ENCODE data around the gene RFTN1. TPM values are rescaled to one million over a fixed set of nuclear protein-coding genes. Genes with fewer than 3 reads are reported as not detected.

Gene RFTN1
- total and polyA plus RNA-seq, 2 donors (not counting 3 experiments of a cell fraction or from before 2014, with no cell fraction given) = 40.3 to 43.3 TPM

GRCh38 chr3:16546186-16547010 is 32.9 kb upstream of the RFTN1 start:
- intact Hi-C loops (cut with micrococcal nuclease) = no loop called here
- Histone ChIP-seq H3K79me2 (ENCODE audit: control insufficient read depth, insufficient read depth, low read length) (no peaks in the 10 kb centered on the region), H3K4me1 (ENCODE audit: control insufficient read depth, extremely low read depth, insufficient read depth, low read length) (peaks cover 6% of the 10 kb centered on the region), H3K9me3 (replicated peaks; ENCODE audit: control insufficient read depth, insufficient read depth, low read length) (no peaks in the 10 kb centered on the region), H3K9me1 (replicated peaks; ENCODE audit: control insufficient read depth, extremely low read depth, insufficient read depth, low read length) (no peaks in the 10 kb centered on the region), H4K20me1 (replicated peaks; ENCODE audit: control insufficient read depth, extremely low read depth, insufficient read depth, low read length) (no peaks in the 10 kb centered on the region), H3K27ac (ENCODE audit: insufficient read depth, low read depth, low read length) (no peak overlapping the region), H3K9ac (replicated peaks; ENCODE audit: extremely low read depth, insufficient read depth, low read length) (no peak overlapping the region), H3K4me2 (ENCODE audit: insufficient read depth, low read length) (no peak overlapping the region), H3K36me3 (ENCODE audit: control insufficient read depth in 2 of 2, extremely low read depth in 1 of 2, insufficient read depth in 2 of 2, low read length in 2 of 2) (no peaks in the 10 kb centered on the region), H2AFZ (ENCODE audit: low read depth, low read length) (no peak overlapping the region), H3K27me3 (ENCODE audit: control insufficient read depth in 2 of 2, insufficient read depth in 2 of 2, low read length in 2 of 2) (peaks cover 2 to 12% of the 10 kb centered on the region in 2 experiments), H3K4me3 (replicated peaks in 1 of 3; ENCODE audit: insufficient read depth in 1 of 3, low read depth in 1 of 3, low read length in 3 of 3) (no peak overlapping the region)
- BruUV-seq (replicated peaks) = no TSS peak
- CTCF ChIA-PET = interaction anchor here (0.8 to 2.3 kb wide), 2 partner anchors 256 to 278 kb away, joined by 3 to 13 read pairs; no protein-coding TSS in a partner anchor
- POLR2A ChIA-PET = interaction anchor here (0.6 kb wide), 1 partner anchor 279 kb away, joined by 7 read pairs; no protein-coding TSS in a partner anchor
- TF ChIP-seq EZH2 (IDR thresholded peaks at IDR 0.05; ENCODE audit: borderline replicate concordance, low read depth, low read length, severe bottlenecking) (no peak), POLR2A (IDR thresholded peaks at IDR 0.05; ENCODE audit: low read depth, low read length) (no peak), FOS (IDR thresholded peaks at IDR 0.05; ENCODE audit: borderline replicate concordance, insufficient read depth, low read length) (no peak), GATA2 (IDR thresholded peaks at IDR 0.05; ENCODE audit: insufficient read depth, insufficient read length, low read depth, low read length) (no peak), JUN (IDR thresholded peaks at IDR 0.05; ENCODE audit: borderline replicate concordance, insufficient read depth, insufficient read length, low read depth) (no peak), CTCF (IDR thresholded peaks at IDR 0.05; ENCODE audit: extremely low read depth in 1 of 2, insufficient read depth in 1 of 2, low read depth in 1 of 2, low read length in 2 of 2) (no peak)
- DNase-seq (ENCODE audit: low read depth, low spot score) = peak; percentile 4
- dilution Hi-C loops (cut with MboI; ENCODE audit: extremely low pct_ligation_motif_present, low sequenced_read_pairs) = no loop called here
- FAIRE-seq = no peak
